Lung (tissue), 12 donors: ENCODE data around the gene FBXO2. TPM values are rescaled to one million over a fixed set of nuclear protein-coding genes. Genes with fewer than 3 reads are reported as not detected.

Experiments used
- ATAC-seq: fragments of 200-7000 bp; cut with Tn5 transposase; one replicate; pipeline ENCODE4 v1.9.1; 2020; ENCODE audit warnings: moderate number of reproducible peaks; ENCODE audit not compliant: insufficient read depth, low FRiP score
- DNase-seq, 3 donors: peaks; one replicate each; pipeline ENCODE4 v3.0.0-alpha.2; 2013 to 2017
- H3K27ac ChIP-seq, 2 donors: one replicate each; pipeline ENCODE4 v1.5.1; 2013; ENCODE audit warnings: mild to moderate bottlenecking in 2 of 2, moderate library complexity in 2 of 2, control low read depth in 1 of 2, inconsistent platforms in 1 of 2, low read depth in 1 of 2, low read length in 1 of 2
- H3K27me3 ChIP-seq, 3 donors: one replicate each; pipeline ENCODE4 v1.5.1; 2013; ENCODE audit warnings: low read length in 2 of 3; ENCODE audit not compliant: control insufficient read depth in 3 of 3, insufficient read depth in 3 of 3
- H3K36me3 ChIP-seq, 4 donors: one replicate each; pipeline ENCODE4 v1.5.1; 2013; ENCODE audit warnings: low read length in 4 of 4, mild to moderate bottlenecking in 1 of 4, moderate library complexity in 1 of 4; ENCODE audit not compliant: control insufficient read depth in 4 of 4, insufficient read depth in 4 of 4
- H3K4me1 ChIP-seq, 5 donors: one replicate each; pipeline ENCODE4 v1.5.1; 2013; ENCODE audit warnings: low read length in 5 of 5, mild to moderate bottlenecking in 2 of 5, moderate library complexity in 1 of 5; ENCODE audit not compliant: control insufficient read depth in 5 of 5, insufficient read depth in 5 of 5
- H3K4me3 ChIP-seq: one replicate; pipeline ENCODE4 v1.5.1; 2013; ENCODE audit warnings: mild to moderate bottlenecking, control low read depth, moderate library complexity
- H3K9ac ChIP-seq, 2 donors: one replicate each; pipeline ENCODE4 v1.5.1; 2013; ENCODE audit warnings: low read length in 2 of 2, control low read depth in 1 of 2; ENCODE audit not compliant: insufficient read depth in 1 of 2
- H3K9me3 ChIP-seq, 4 donors: one replicate each; pipeline ENCODE4 v1.5.1; 2013; ENCODE audit warnings: low read length in 3 of 4, mild to moderate bottlenecking in 1 of 4, moderate library complexity in 1 of 4; ENCODE audit not compliant: control insufficient read depth in 4 of 4, insufficient read depth in 3 of 4
- CTCF ChIP-seq: IDR thresholded peaks from 2 replicates; pipeline ENCODE4 v1.5.1; 2012; ENCODE audit warnings: mild to moderate bottlenecking; ENCODE audit errors: control extremely low read depth, extremely low read depth
- WGBS, 2 donors: extraction: QIAGEN DNeasy Blood & Tissue Kit; methylation state at CpG; one replicate each; pipeline ENCODE4 v1.1.7; 2013; 5-methylcytosine and 5-hydroxymethylcytosine counted together
- polyA plus RNA-seq, 2 donors: library from polyadenylated mRNA; stranded (reverse); fragments of 200-250 nt; gene quantifications; one replicate each; pipeline ENCODE4 v1.2.1, GENCODE V29; 2013
- total RNA-seq, 2 donors: library from RNA; depleted of rRNA in 1 of 2; stranded (reverse); fragments of >200 nt in 1 of 2; gene quantifications; one replicate each; pipeline ENCODE4 v1.2.1, GENCODE V29; 2014 to 2021
- donor health status: control.
- donor health status: control.
- donor health status: Bipolar disorder and iron deficiency.
- donor health status: healthy.
- donor health status: DM: yes; HTN: yes; CAD: no.

The FBXO2 gene
- total and polyA plus RNA-seq, 4 donors: 0.20 to 12.5 (median 10.1) TPM

DNA sequence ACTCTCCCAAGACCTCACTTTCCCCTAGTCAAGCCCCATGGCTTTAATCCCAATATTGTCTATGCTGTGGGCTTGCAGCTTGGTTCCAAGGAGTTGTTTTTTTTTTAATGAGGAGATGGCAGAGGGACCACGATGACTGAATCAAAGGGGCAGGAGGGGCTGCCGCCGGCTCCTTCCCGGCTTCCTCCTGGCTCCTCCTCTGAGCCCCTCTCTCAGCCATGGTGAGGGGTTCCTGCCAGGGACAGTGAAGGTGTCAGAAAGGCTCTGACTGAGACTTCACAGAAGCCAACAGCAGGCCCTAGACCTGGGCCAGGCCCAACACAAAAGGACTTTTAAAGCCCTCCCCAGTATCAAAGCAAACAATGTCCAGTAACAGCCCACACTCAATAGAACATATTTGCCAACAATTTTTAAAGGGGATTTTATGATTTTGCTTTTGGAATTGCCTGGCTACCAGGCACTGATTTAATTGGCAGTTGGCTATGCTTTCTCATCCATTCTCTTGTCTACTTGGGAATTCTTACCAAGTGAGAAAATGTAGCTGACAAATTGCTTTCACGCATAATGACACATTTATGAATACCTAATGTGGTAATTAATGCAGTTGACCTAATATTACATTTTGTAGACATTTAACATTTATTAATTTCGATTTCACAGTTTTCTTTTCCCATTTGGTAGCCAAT, 54.2 kb downstream of the FBXO2 start:
- Histone ChIP-seq H3K4me1 (no peaks in the 10 kb centered on the region), H3K27ac (no peak overlapping the region), H3K27me3 (peaks cover 0 to 6% (median 0%) of the 10 kb centered on the region in 3 donors), H3K9me3 (no peaks in the 10 kb centered on the region), H3K9ac (no peak overlapping the region), H3K36me3 (no peaks in the 10 kb centered on the region), H3K4me3 (no peak overlapping the region)
- ATAC-seq (no peak), DNase-seq (no peak)
- WGBS, 2 donors: 76 to 84% methylated on average over 6 of the region's 6 CpGs
- TF ChIP-seq CTCF: no peak

DNA sequence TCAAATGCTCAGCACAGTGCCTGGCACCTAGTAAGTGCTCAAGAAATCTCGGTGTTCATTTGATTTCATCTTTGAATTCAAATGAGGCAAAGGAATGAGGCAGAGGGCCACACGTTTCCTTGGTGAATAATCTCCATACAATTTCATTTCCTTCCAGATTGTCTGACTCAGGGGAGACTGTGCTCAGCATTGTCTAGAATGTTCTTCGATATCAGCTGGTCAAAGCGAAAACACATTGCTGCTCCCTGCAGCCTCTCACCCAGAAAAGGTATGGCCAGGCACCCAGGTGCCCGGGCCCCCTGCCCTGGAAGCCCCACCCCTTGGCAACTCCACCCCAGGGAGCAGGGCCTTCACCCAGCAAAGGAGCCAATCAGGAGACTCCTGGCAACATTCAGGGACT, 55.8 kb downstream of the FBXO2 start:
- Histone ChIP-seq H3K27me3 (peaks cover 0 to 6% (median 0%) of the 10 kb centered on the region in 3 donors), H3K4me3 (no peak overlapping the region), H3K9ac (no peak overlapping the region), H3K27ac (no peak overlapping the region), H3K9me3 (no peaks in the 10 kb centered on the region), H3K4me1 (peaks cover 0 to 6% (median 0%) of the 10 kb centered on the region in 5 donors), H3K36me3 (no peaks in the 10 kb centered on the region)
- 74 to 87% methylated on average over 5 of the region's 5 CpGs for WGBS, 2 donors
- no peak for DNase-seq
- TF ChIP-seq CTCF: no peak
- ATAC-seq: no peak

Other genes starting within 250 kb of the FBXO2 start
- under 1 TPM in 1 of 2 donors, not detected in 1; 0.18 TPM for gene DISP3, start 175.3 kb downstream of the FBXO2 start, total RNA-seq
- under 1 TPM; 0.04 to 0.07 TPM for gene DISP3, start 175.3 kb downstream of the FBXO2 start, polyA plus RNA-seq
- gene FBXO44, start 448 bp upstream of the FBXO2 start, total RNA-seq: 10 to 100 TPM; 14.0 to 14.4 TPM
- 10 to 100 TPM; 10.6 to 19.6 TPM for gene FBXO44, start 448 bp upstream of the FBXO2 start, polyA plus RNA-seq
- gene FBXO6, start 9.8 kb upstream of the FBXO2 start, total RNA-seq: 10 to 100 TPM in 1 of 2 donors, 1 to 10 TPM in 1; 8.7 to 14.7 TPM
- 10 to 100 TPM; 18.3 to 32.0 TPM for gene FBXO6, start 9.8 kb upstream of the FBXO2 start, polyA plus RNA-seq
- 10 to 100 TPM; 23.4 to 28.1 TPM for gene MAD2L2, start 26.7 kb upstream of the FBXO2 start, total RNA-seq
- gene MAD2L2, start 26.7 kb upstream of the FBXO2 start, polyA plus RNA-seq: 10 to 100 TPM; 32.8 to 61.9 TPM
- gene DRAXIN, start 37.3 kb upstream of the FBXO2 start, total RNA-seq: under 1 TPM; 0.06 to 0.31 TPM
- under 1 TPM; 0.04 to 0.22 TPM for gene DRAXIN, start 37.3 kb upstream of the FBXO2 start, polyA plus RNA-seq
- 10 to 100 TPM; 37.0 to 93.9 TPM for gene AGTRAP, start 81.7 kb upstream of the FBXO2 start, total RNA-seq
- 100 to 1,000 TPM in 1 of 2 donors, 10 to 100 TPM in 1; 72.7 to 266 TPM for gene AGTRAP, start 81.7 kb upstream of the FBXO2 start, polyA plus RNA-seq
- 1 to 10 TPM in 1 of 2 donors, under 1 TPM in 1; 0.91 to 7.2 TPM for gene C1orf167, start 107.8 kb upstream of the FBXO2 start, total RNA-seq
- 10 to 100 TPM; 11.0 to 11.3 TPM for gene C1orf167, start 107.8 kb upstream of the FBXO2 start, polyA plus RNA-seq
- gene MTHFR, start 151.5 kb upstream of the FBXO2 start, total RNA-seq: 10 to 100 TPM; 34.0 to 61.4 TPM
- 10 to 100 TPM; 20.6 to 26.1 TPM for gene MTHFR, start 151.5 kb upstream of the FBXO2 start, polyA plus RNA-seq
- 10 to 100 TPM; 16.7 to 35.7 TPM for gene CLCN6, start 151.8 kb upstream of the FBXO2 start, total RNA-seq
- 10 to 100 TPM; 17.9 to 18.2 TPM for gene CLCN6, start 151.8 kb upstream of the FBXO2 start, polyA plus RNA-seq
- gene NPPA, start 193.4 kb upstream of the FBXO2 start, total RNA-seq: 10 to 100 TPM in 1 of 2 donors, not detected in 1; 19.8 TPM
- 1 to 10 TPM in 1 of 2 donors, under 1 TPM in 1; 0.81 to 6.7 TPM for gene NPPA, start 193.4 kb upstream of the FBXO2 start, polyA plus RNA-seq
- 1 to 10 TPM in 1 of 2 donors, not detected in 1; 3.6 TPM for gene NPPB, start 204.5 kb upstream of the FBXO2 start, total RNA-seq
- gene NPPB, start 204.5 kb upstream of the FBXO2 start, polyA plus RNA-seq: 1 to 10 TPM in 1 of 2 donors, under 1 TPM in 1; 0.45 to 1.1 TPM